NCI-H2196 treated with DMSO at 0.1 percent for 48 hours (cell line): ENCODE results near the gene C2CD4D.

Experiments used
- DNase-seq: peaks from one replicate; lab custom pipeline; 2025; ENCODE audit not compliant: unreplicated experiment; lab: John Stamatoyannopoulos, UW

C2CD4D gene

GRCh38 chr1:151834239-151834638 is 5.4 kb downstream of the C2CD4D start:
- no peak for DNase-seq

GRCh38 chr1:151833172-151833900 is 6.3 kb downstream of the C2CD4D start:
- DNase-seq: no peak

- peak; percentile 97 for DNase-seq
These were observed 7.2 kb downstream of the C2CD4D start for GRCh38 chr1:151832318-151832980.

- DNase-seq: peak; percentile 76
These were observed 8.0 kb downstream of the C2CD4D start, which contains the start of gene RORC for GRCh38 chr1:151831605-151832004. RORC (minus strand) TSS chr1:151831802; CDS start chr1:151831764, 38 bp downstream.

- no peak for DNase-seq
These were observed 8.4 kb downstream of the C2CD4D start for GRCh38 chr1:151831256-151831591.

- no peak for DNase-seq
These were observed 9.6 kb downstream of the C2CD4D start for GRCh38 chr1:151830055-151830454.

- no peak for DNase-seq
These were observed 10.1 kb downstream of the C2CD4D start for GRCh38 chr1:151829352-151830046.

- no peak for DNase-seq
These were observed 10.7 kb downstream of the C2CD4D start for GRCh38 chr1:151828921-151829320.

- no peak for DNase-seq
These were observed 11.8 kb downstream of the C2CD4D start for GRCh38 chr1:151827853-151828252.

- no peak for DNase-seq
These were observed 13.6 kb downstream of the C2CD4D start for GRCh38 chr1:151825751-151826660.

GRCh38 chr1:151825204-151825603 is 14.4 kb downstream of the C2CD4D start:
- no peak for DNase-seq

GRCh38 chr1:151823175-151823574 is 16.4 kb downstream of the C2CD4D start:
- DNase-seq: no peak

- no peak for DNase-seq
These were observed 17.2 kb downstream of the C2CD4D start for GRCh38 chr1:151822404-151822803.

GRCh38 chr1:151820940-151821339 is 18.7 kb downstream of the C2CD4D start:
- peak; percentile 61 for DNase-seq

- no peak for DNase-seq
These were observed 19.5 kb downstream of the C2CD4D start for GRCh38 chr1:151819976-151820623.

- DNase-seq: no peak
These were observed 20.3 kb downstream of the C2CD4D start for GRCh38 chr1:151819227-151819835.

GRCh38 chr1:151817353-151817730 is 22.3 kb downstream of the C2CD4D start:
- no peak for DNase-seq

GRCh38 chr1:151816548-151817352 is 22.9 kb downstream of the C2CD4D start:
- DNase-seq: no peak

GRCh38 chr1:151815716-151816327 is 23.8 kb downstream of the C2CD4D start:
- DNase-seq: no peak
